ENCODE data around the gene PMEL.

DNA sequence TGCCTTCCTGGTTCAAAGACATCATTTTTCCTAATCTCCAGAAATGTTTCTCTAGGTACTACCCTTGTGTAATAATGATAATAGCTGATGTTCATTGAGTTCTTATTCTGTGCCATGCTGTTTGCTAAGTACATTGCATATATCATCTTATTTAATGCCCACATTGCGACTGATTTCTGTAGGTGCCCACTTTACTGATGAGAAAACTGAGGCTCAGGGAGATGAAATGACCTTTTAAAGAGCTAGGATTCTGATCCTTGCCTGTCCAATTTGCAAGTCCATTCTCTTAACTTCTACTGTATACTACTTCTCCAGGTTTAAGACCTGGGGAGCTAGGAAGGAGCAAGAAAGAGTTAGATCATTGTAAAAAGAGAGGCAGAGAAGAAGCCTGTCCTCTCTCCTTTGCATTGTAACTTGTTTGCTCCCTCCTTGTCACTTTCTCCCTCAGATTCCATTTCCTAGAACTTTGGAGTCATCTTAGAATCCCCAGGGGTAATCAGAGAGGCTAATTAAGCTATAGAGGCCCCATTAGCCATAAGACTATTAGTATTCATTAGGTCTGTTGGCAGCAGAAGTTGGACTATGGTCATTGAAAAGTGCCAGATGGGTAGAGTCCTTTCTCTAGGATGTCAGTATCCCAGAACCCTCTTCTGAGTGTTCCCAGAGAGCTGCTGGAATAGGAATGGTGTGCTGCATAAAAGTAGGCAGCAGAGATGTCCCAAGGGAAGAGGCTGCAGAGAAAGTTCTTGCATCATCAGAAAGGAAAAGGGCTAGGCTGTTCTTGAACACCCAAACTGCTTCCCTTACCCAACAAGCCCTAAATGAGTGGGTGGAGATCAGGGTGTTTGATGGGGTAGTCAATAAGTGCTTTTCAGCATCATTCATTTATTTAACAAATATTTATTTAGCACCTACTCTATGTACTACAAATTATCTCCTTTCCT is 31.8 kb downstream of the PMEL start:
- no peak for TF ChIP-seq IRF2 (CRISPR knock-in tag; IDR thresholded peaks at IDR 0.05; ENCODE audit: borderline replicate concordance, low read depth)
- no peak for TF ChIP-seq IRF1 (CRISPR knock-in tag; IDR thresholded peaks at IDR 0.05)
- no peak for TF ChIP-seq ZNF317 (CRISPR knock-in tag; IDR thresholded peaks at IDR 0.05; ENCODE audit: borderline replicate concordance, low read depth)
- TF ChIP-seq CTCF (IDR thresholded peaks at IDR 0.05), result no peak
- TF ChIP-seq CREM (CRISPR knock-in tag; IDR thresholded peaks at IDR 0.05), result no peak
- TF ChIP-seq FOXP4 (CRISPR knock-in tag; IDR thresholded peaks at IDR 0.05), result no peak
- no peak for TF ChIP-seq MAX (CRISPR knock-in tag; IDR thresholded peaks at IDR 0.05)
- no peak for TF ChIP-seq ZNF671 (CRISPR knock-in tag; IDR thresholded peaks at IDR 0.05)
- no peak for TF ChIP-seq ATF6 (CRISPR knock-in tag; IDR thresholded peaks at IDR 0.05)
- TF ChIP-seq SP1 (CRISPR knock-in tag; conservative IDR thresholded peaks at IDR 0.05), result no peak

Data from WTC11 (cell line).